ENCODE results near the gene MCF2L2.

DNA sequence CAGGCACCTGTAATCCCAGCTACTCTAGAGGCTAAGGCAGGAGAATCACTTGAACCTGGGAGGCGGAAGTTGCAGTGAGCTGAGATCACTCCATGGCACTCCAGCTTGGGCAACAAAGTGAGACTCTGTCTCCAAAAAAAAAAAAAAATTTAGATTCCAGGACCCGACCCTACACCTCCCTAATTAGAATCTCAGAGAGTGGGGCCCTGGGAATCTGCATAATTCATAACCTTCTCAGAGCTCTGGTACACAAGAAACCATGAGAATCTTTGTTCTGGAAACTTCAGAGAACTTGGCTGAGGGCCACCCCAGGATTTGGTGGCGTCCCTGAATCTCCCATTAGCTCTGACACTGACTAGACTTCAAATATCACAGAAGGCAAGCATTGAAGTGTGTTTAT lies 143.8 kb downstream of the MCF2L2 start:
- TF ChIP-seq, protein P1, sequence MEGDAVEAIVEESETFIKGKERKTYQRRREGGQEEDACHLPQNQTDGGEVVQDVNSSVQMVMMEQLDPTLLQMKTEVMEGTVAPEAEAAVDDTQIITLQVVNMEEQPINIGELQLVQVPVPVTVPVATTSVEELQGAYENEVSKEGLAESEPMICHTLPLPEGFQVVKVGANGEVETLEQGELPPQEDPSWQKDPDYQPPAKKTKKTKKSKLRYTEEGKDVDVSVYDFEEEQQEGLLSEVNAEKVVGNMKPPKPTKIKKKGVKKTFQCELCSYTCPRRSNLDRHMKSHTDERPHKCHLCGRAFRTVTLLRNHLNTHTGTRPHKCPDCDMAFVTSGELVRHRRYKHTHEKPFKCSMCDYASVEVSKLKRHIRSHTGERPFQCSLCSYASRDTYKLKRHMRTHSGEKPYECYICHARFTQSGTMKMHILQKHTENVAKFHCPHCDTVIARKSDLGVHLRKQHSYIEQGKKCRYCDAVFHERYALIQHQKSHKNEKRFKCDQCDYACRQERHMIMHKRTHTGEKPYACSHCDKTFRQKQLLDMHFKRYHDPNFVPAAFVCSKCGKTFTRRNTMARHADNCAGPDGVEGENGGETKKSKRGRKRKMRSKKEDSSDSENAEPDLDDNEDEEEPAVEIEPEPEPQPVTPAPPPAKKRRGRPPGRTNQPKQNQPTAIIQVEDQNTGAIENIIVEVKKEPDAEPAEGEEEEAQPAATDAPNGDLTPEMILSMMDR (IDR thresholded peaks at IDR 0.05), result no peak
- no peak for TF ChIP-seq POLR2A (IDR thresholded peaks at IDR 0.05)

All from thyroid gland (tissue), 4 donors.